GM21528 (cell line): ENCODE measurements around the gene MGAT5B.

Source experiments
- ATAC-seq: cut with Tn5 transposase; IDR thresholded peaks from one replicate; pipeline ENCODE4 v1.9.1; 2021; ENCODE audit warnings: mild to moderate bottlenecking, moderate library complexity; ENCODE audit not compliant: unreplicated experiment, low FRiP score

MGAT5B gene

DNA sequence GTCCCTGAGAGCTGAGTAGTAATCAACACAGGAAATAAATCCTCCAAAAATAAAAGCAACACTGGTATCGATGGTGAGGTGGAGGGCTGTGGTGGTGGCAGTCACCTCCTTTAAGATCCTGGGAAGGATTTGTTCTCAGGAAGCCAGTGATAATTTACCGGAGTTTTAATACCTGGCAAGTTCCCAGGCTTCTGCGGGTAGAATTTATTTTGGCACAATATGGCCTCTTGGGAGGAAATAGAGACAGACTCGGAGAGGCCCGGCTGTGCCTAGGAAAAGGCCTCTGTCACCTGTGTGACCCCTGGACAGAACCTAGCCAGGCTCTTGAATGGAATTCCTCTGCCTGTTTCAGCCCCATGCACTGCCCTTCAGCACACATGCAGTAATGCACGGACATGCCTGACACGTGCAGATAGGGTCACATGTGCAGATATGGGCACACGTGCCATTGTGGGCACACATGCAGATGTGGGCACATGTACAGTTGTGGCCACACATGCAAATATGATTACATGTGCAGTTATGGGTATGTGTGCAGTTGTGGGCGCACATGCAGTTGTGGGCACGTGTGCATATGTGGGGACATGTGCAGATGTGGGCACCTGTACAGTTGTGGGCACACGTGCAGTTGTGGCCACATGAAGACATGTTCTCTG lies 33.5 kb downstream of the MGAT5B start:
- ATAC-seq, result no peak

GRCh38 chr17:76902476-76902875 lies 34.3 kb downstream of the MGAT5B start:
- ATAC-seq, result no peak

- no peak for ATAC-seq
These were observed 35.4 kb downstream of the MGAT5B start for GRCh38 chr17:76903631-76904030.

- ATAC-seq, result no peak
These were observed 35.9 kb downstream of the MGAT5B start for GRCh38 chr17:76904116-76904515.

GRCh38 chr17:76905036-76905435 lies 36.8 kb downstream of the MGAT5B start:
- no peak for ATAC-seq

DNA sequence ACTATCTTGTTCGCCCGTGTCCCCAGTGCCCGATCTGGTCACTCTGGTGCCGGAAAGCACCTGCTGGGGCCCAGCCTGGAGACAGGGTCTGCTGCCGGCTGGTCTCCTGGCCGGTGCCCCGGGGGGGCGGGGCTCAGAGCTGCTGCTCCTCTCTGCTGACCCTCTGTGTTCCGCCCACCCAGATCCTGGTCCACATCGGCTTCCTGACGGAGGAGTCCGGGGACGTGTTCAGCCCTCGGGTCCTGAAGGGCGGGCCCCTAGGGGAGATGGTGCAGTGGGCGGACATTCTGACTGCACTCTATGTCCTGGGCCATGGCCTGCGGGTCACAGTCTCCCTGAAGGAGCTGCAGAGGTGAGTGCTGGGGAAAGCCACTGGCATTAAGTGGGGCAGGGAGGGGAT lies 37.6 kb downstream of the MGAT5B start:
- no peak for ATAC-seq

GRCh38 chr17:76906463-76906862 lies 38.3 kb downstream of the MGAT5B start:
- ATAC-seq, result no peak

GRCh38 chr17:76907352-76907751 lies 39.1 kb downstream of the MGAT5B start:
- no peak for ATAC-seq

DNA sequence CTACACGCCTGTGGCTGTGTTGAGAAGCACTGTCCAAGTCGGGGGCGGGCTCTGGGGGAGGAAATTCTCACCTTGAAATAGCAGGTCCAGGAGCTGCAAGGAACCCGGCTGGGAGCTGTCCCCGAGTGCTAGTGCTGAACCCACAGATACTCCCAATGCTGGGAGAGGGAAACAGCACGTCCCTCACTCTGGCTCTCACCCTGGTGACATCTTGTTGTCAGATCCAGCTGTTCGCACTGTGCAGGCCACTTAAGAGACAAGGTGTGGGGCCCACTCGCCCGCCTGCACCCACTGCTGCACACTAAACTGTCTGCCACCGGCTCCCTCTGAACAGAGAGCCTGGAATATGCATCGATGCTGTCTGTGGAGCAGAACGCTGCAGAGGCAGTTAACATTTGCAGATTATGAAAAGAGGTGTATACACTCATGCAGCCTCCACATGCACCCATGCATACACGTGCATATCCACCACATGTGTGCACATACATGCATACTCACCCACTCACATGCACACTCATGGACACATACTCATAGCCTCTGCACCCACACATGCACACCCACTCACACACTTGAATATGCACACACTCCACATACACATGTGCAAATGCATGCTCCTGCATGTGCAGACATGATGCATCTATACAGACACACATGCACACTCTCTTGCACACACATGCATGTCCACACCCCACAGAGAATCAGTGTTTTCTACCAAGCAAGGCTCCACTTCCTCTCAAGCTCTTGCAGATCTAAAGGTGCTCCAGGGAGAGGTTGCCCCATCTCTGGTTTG lies 42.0 kb downstream of the MGAT5B start:
- ATAC-seq, result no peak

DNA sequence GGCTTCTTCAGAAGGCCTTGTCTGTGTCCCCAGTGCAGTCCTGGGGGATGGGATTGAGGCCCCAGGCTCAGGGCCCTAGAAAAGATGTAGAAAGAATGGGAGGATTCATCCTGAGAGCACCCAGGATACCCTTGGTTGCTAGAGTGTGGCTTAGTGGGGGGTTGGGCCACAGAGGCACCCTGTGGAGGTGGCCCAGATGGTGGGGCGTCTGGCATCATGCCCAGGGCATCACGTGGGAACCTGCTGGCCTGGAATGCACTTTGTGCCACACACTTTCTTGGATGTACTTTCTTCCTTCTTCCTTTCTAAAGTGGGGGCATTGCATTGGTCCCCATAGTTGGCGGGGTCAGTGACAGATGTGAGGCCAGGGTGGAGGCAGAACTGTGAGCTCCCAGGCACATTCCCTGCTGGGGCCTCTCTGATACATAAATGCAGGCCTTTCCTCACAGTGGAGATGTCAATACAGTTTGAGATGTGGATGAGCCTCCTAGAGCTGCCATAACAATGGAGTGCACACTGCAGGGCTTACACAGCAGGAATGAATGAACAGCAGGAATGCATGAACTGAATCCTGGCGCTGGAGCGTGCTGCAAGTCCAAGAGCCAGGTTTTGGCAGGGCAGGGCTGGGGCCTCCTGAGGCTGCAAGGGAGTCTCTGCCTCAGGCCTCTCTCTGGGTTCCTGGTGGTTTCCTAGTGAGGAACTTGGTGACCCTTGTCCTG lies 43.3 kb downstream of the MGAT5B start:
- no peak for ATAC-seq

DNA sequence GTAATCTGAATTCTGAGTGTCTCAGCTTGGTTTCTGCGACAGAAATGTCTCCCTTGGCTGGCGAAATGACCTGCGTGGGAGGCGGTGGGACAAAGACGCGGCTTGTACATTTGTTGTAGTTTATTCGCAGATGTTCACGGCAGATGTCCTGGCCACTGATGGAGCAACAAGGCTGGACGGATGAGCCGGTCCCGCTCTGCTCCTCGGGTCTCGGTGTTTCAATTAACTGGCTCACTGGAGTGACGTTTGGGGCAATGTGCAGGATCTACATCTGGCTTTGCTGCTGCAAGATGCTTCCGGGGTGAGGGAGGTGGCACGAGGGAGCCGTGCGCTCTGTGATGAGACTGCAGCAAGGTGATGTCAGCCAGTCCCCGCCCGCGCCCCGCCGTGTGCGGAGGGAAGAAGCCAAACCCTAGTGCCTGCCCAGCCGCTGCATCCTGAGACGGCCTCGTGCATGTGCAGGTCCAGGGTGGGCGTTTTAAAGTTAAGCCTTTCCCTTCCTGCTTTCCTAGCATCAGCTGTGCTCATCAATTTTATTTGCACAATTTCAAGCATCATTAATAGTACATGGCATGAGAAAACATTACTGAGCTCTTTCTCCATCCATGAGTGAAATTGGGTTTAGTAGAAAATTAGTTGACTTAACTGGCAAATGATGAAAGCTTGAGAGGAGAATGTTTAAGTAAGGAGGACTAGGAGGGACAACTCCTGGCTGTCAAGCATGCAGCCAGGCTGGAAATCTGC lies 44.4 kb downstream of the MGAT5B start:
- no peak for ATAC-seq

DNA sequence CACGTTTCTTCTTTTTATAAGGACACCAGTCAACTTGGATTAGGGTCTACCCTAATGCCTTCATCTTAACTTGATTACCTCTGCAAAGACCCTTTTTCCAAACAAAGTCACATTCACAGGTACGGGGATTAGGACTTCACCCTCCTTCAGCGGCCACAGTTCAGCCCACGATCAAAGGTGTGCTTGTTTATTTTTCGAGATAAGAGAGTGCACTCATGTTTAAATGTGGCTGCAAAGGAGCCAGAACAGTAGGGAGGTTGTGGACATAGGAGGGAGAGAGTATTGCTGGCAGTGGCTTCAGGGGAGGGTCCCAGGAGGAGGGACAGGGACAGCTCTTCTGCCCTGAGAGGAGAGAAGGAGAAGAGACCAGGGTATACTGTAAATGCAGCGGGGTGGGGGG lies 46.7 kb downstream of the MGAT5B start:
- ATAC-seq, result no peak

- no peak for ATAC-seq
These were observed 47.8 kb downstream of the MGAT5B start for GRCh38 chr17:76915840-76916510.

- ATAC-seq, result no peak
These were observed 49.6 kb downstream of the MGAT5B start for GRCh38 chr17:76917829-76918228.

GRCh38 chr17:76918811-76919210 lies 50.6 kb downstream of the MGAT5B start:
- no peak for ATAC-seq

- no peak for ATAC-seq
These were observed 52.3 kb downstream of the MGAT5B start for GRCh38 chr17:76920364-76921139.

GRCh38 chr17:76921340-76922036 lies 53.3 kb downstream of the MGAT5B start:
- no peak for ATAC-seq

DNA sequence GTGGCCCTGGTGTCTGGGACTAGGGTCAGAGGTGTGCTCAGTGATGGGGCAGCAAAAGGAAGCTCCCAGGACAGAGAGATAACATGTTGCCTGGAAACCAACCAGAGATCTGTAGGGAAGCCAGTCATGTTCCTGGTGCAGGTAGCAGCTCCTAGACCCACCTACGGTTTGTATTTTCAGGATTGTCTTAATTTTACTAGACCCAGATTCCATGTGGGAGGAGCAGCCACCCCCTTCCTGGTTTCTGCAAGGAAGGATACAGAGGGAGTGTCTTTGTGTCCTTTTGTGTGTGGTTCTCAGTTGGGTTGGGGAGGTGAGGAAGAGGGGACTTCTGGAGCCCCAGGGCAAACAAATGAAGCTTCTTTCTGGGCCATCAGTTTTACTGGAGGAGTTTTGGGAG lies 53.9 kb downstream of the MGAT5B start:
- no peak for ATAC-seq

GRCh38 chr17:76922967-76923366 lies 54.8 kb downstream of the MGAT5B start:
- no peak for ATAC-seq
